ENCODE results near the gene SLAMF1. TPM values are rescaled to one million over a fixed set of nuclear protein-coding genes. Genes with fewer than 3 reads are reported as not detected.

SLAMF1 gene
- total RNA-seq, 1 donor: not detected

DNA sequence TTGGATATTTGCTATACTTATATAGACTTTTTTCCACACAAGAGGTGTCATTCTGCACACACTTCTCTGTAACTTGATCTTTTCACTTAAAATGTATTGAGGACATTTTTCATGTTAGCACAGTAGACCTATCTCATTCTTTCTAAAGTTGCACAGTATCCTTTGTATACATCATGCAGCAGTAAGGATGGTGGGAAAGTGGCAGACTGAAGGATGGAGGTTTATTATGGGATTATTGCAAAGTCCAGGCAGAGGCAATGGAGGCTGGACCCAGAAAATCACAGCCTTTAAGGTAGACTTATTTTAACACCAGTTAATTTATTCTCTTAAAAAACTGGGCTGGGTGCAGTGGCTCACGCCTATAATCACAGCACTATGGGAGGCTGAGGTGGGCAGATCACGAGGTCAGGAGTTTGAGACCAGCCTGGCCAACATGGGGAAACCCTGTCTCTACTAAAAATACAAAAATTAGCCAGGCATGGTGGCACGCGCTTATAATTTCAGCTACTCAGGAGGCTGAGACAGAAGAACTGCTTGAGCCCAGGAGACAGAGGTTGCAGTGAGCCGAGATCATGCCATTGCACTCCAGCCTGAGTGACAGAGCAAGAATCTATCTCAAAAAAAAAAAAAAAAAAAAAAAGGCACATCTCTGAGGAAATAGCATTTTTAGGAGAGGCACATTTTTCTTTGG is 25.8 kb downstream of the SLAMF1 start:
- Histone ChIP-seq H3K4me2 (ENCODE audit: insufficient read depth, low read length) (no peak overlapping the region), H4K20me1 (ENCODE audit: insufficient read depth, low read length) (no peaks in the 10 kb centered on the region), H3K4me1 (ENCODE audit: insufficient read depth, low read length) (no peaks in the 10 kb centered on the region), H2AFZ (ENCODE audit: low read length) (no peak overlapping the region), H3K9me3 (ENCODE audit: low read depth, low read length) (no peaks in the 10 kb centered on the region), H3K27me3 (ENCODE audit: insufficient read depth, low read length) (no peaks in the 10 kb centered on the region), H3K27ac (ENCODE audit: low read depth, low read length) (no peak overlapping the region), H3K36me3 (ENCODE audit: insufficient read depth, low read length) (no peaks in the 10 kb centered on the region), H3K79me2 (ENCODE audit: insufficient read depth, low read length) (no peaks in the 10 kb centered on the region), H3K4me3 (ENCODE audit: insufficient read depth, low read length) (no peak overlapping the region)
- TF ChIP-seq, protein P1, sequence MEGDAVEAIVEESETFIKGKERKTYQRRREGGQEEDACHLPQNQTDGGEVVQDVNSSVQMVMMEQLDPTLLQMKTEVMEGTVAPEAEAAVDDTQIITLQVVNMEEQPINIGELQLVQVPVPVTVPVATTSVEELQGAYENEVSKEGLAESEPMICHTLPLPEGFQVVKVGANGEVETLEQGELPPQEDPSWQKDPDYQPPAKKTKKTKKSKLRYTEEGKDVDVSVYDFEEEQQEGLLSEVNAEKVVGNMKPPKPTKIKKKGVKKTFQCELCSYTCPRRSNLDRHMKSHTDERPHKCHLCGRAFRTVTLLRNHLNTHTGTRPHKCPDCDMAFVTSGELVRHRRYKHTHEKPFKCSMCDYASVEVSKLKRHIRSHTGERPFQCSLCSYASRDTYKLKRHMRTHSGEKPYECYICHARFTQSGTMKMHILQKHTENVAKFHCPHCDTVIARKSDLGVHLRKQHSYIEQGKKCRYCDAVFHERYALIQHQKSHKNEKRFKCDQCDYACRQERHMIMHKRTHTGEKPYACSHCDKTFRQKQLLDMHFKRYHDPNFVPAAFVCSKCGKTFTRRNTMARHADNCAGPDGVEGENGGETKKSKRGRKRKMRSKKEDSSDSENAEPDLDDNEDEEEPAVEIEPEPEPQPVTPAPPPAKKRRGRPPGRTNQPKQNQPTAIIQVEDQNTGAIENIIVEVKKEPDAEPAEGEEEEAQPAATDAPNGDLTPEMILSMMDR (IDR thresholded peaks at IDR 0.05; ENCODE audit: extremely low read depth, low read depth, low read length): no peak
- DNase-seq (ENCODE audit: insufficient read length, low spot score, missing footprints): no peak

DNA sequence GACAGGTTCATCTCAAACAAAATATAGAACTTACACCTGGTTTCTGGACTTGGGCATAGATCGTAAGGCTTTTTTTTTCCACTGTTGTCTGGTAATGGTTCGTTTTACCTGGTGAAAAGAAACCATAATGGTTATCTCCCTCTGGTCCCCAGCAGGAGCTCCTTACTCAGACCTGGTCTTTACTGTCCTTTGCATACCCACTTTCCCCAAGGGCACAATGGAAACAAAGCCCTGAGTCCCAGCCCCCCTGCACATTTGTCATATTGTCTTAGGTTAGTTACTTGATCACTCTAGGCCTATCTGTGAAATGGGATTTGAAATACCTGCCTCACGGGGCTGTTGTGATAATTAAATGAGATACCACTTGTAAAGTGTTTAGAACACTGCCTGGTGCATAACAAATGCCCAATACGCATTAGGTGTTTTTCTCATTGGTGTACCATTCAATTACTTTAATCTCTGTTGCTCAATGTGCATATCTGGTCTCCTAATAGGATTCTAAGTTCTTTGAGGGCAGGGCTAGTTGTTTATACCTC is 27.0 kb downstream of the SLAMF1 start:
- Histone ChIP-seq H3K4me3 (ENCODE audit: insufficient read depth, low read length) (no peak overlapping the region), H3K79me2 (ENCODE audit: insufficient read depth, low read length) (no peaks in the 10 kb centered on the region), H3K9me3 (ENCODE audit: low read depth, low read length) (no peaks in the 10 kb centered on the region), H3K27me3 (ENCODE audit: insufficient read depth, low read length) (no peaks in the 10 kb centered on the region), H3K27ac (ENCODE audit: low read depth, low read length) (no peak overlapping the region), H4K20me1 (ENCODE audit: insufficient read depth, low read length) (no peaks in the 10 kb centered on the region), H2AFZ (ENCODE audit: low read length) (no peak overlapping the region), H3K4me1 (ENCODE audit: insufficient read depth, low read length) (no peaks in the 10 kb centered on the region), H3K4me2 (ENCODE audit: insufficient read depth, low read length) (no peak overlapping the region), H3K36me3 (ENCODE audit: insufficient read depth, low read length) (no peaks in the 10 kb centered on the region)
- no peak for DNase-seq (ENCODE audit: insufficient read length, low spot score, missing footprints)
- TF ChIP-seq, protein P1 (IDR thresholded peaks at IDR 0.05; ENCODE audit: extremely low read depth, low read depth, low read length): no peak

DNA sequence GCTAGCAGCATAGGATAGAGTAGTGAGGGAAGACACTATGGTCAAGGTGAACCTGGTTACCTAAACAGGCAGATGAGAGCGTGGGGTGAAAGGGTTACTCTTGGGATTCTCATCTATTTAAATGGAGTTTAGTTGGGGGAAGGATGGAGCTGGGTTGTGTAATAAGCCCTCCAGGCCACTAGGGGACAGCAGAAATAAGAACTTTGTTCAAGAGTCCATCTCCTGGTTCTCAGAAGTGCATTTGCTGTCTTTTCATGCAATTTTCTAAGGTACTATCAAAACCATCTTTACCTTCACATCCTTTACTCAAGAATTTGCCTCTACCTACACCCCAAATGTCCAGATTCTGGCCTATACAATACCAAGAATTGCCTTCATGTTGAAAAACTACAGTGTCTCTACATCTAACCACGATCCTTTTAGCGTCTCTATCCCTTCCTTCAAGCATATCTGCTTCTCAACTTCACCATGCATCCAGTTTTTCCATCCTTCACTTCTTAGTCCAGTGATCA is 28.0 kb downstream of the SLAMF1 start:
- Histone ChIP-seq H3K79me2 (ENCODE audit: insufficient read depth, low read length) (no peaks in the 10 kb centered on the region), H3K9me3 (ENCODE audit: low read depth, low read length) (no peaks in the 10 kb centered on the region), H3K4me1 (ENCODE audit: insufficient read depth, low read length) (no peaks in the 10 kb centered on the region), H2AFZ (ENCODE audit: low read length) (no peak overlapping the region), H3K4me2 (ENCODE audit: insufficient read depth, low read length) (no peak overlapping the region), H4K20me1 (ENCODE audit: insufficient read depth, low read length) (no peaks in the 10 kb centered on the region), H3K36me3 (ENCODE audit: insufficient read depth, low read length) (no peaks in the 10 kb centered on the region), H3K27ac (ENCODE audit: low read depth, low read length) (no peak overlapping the region), H3K4me3 (ENCODE audit: insufficient read depth, low read length) (no peak overlapping the region), H3K27me3 (ENCODE audit: insufficient read depth, low read length) (no peaks in the 10 kb centered on the region)
- DNase-seq (ENCODE audit: insufficient read length, low spot score, missing footprints): no peak
- TF ChIP-seq, protein P1 (IDR thresholded peaks at IDR 0.05; ENCODE audit: extremely low read depth, low read depth, low read length): peak; percentile 20

DNA sequence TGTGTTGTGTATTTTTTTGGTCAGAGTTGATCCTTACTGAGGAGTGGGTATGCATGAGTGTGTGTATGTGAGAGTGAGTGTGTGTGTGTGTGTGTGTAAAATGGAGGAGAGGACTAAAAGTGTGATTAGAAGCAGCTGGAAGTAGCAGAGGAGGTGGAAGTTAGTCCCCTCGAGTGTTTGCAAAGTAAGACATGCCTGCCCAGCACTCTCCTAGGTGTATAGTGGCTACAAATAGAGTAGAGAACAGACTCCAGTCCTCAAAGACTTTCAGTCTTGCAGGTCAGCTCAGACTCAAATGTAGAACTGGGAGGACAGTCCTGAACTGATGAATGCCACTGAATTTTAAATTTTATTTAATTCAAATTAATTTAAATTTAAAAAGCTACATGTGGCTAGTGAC is 28.5 kb downstream of the SLAMF1 start:
- Histone ChIP-seq H3K36me3 (ENCODE audit: insufficient read depth, low read length) (no peaks in the 10 kb centered on the region), H3K9me3 (ENCODE audit: low read depth, low read length) (no peaks in the 10 kb centered on the region), H3K4me2 (ENCODE audit: insufficient read depth, low read length) (no peak overlapping the region), H2AFZ (ENCODE audit: low read length) (no peak overlapping the region), H4K20me1 (ENCODE audit: insufficient read depth, low read length) (no peaks in the 10 kb centered on the region), H3K79me2 (ENCODE audit: insufficient read depth, low read length) (no peaks in the 10 kb centered on the region), H3K4me1 (ENCODE audit: insufficient read depth, low read length) (no peaks in the 10 kb centered on the region), H3K27ac (ENCODE audit: low read depth, low read length) (no peak overlapping the region), H3K27me3 (ENCODE audit: insufficient read depth, low read length) (no peaks in the 10 kb centered on the region), H3K4me3 (ENCODE audit: insufficient read depth, low read length) (no peak overlapping the region)
- TF ChIP-seq, protein P1 (IDR thresholded peaks at IDR 0.05; ENCODE audit: extremely low read depth, low read depth, low read length): no peak
- no peak for DNase-seq (ENCODE audit: insufficient read length, low spot score, missing footprints)

Data from osteoblast (primary cell).